Endometrial microvascular endothelial cells (primary cell): ENCODE measurements around the gene RPIA. TPM values are rescaled to one million over a fixed set of nuclear protein-coding genes. Genes with fewer than 3 reads are reported as not detected.
"Not testable (repeated sequence)": the region's sequence is repeated elsewhere in the genome, so short reads cannot be mapped to it uniquely, and the experiment has no call there.

ENCODE experiments used
- in situ Hi-C: cut with HindIII; loops from 2 replicates; pipeline ENCODE4 v1.10.0; 2017; ENCODE audit warnings: low sequenced_read_pairs, low pct_unique_long_range_greater_than_20kb; ENCODE audit errors: inconsistent ontology term
- total RNA-seq: library from RNA; depleted of rRNA; stranded (reverse); fragments of >200 nt; gene quantifications from one replicate; pipeline ENCODE4 v1.2.3, GENCODE V29; 2015; ENCODE audit errors: inconsistent ontology term

RPIA gene
- total RNA-seq, 1 donor from 2014 or later, result 10.8 TPM

DNA sequence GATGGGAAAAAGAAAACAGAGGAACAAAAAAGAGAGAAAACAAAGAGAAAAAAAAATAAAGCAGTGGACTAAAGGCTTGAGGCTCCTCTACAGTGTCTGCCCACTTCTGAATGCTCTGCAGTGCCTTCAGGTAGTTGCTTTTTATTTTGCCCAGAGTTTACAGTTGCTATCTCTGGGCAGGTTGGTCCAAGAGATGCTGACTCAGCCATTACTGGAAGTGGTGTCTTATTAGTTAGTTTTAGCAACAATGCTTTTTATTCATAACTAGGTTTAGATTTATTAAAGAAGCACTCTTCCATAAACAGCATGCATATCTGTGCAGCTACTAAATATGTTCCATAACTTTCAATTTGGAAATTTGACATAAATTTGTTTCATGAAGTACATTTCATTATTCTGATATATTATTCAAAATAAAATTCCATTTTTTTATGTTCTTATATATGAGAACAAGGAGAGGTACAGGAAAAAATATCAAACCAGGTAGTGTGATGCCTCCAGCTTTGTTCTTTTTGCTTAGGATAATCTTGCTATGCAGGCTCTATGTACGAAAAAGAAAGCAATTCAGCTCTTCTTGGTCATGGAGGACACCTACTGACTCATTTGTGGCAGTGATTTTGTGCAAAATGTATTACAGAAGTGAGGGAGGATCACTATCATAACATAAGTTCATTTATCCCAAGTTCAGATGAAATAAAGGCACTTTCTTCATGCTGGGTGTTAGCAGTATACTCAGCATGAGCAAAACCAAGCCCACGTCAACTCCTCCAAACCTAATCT, 69.5 kb downstream of the RPIA start:
- in situ Hi-C loops, result no loop called here

DNA sequence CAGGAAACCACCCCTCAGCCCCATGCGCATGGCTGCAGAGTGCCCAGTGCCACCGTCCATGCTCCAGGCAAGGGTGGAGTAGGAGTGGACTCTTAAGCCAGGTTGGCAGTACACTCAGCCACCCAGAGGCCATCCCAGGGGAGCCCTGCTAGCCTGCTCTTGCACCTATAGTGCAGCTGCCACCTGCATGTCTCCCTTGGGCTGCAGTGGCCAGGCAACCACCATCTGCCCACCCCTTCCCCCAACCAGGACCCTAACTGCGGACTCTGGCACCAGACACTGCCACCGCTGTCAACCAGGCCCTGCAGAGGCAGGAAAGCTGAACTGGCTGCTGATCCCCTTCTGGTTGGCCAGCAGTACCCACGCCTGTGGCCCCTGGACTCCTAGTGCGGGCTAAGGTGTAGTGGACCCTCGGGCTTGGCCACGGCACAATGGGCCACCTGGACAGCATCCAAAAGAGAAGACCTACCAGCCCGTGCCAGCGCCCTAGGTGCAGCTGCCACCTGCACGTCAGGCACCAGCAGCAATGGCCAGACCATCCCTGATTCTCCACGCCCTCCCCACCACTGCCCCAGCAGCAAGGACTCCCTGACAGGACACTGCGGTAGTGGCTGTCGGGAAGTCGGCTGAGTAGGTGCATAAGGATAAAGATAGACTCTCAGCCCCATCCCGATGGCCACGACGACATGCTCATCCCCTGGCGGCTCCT, 72.8 kb downstream of the RPIA start:
- in situ Hi-C loops, result no loop called here

DNA sequence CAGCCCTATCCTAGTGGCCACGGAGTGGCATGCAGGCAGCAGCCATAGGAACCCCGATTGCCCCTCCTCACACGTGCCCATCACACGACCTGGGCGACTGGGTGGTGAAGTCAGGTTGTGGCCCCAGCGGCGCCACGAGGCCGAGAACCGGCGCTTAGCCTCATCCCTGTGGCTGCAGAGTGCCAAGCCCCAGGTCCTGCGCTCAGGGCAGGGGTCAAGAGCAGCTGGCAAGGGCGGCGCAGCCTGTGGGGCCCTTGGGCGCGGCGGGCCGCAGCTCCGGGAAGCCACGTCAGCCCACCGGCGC, 73.3 kb downstream of the RPIA start:
- in situ Hi-C loops, result no loop called here

DNA sequence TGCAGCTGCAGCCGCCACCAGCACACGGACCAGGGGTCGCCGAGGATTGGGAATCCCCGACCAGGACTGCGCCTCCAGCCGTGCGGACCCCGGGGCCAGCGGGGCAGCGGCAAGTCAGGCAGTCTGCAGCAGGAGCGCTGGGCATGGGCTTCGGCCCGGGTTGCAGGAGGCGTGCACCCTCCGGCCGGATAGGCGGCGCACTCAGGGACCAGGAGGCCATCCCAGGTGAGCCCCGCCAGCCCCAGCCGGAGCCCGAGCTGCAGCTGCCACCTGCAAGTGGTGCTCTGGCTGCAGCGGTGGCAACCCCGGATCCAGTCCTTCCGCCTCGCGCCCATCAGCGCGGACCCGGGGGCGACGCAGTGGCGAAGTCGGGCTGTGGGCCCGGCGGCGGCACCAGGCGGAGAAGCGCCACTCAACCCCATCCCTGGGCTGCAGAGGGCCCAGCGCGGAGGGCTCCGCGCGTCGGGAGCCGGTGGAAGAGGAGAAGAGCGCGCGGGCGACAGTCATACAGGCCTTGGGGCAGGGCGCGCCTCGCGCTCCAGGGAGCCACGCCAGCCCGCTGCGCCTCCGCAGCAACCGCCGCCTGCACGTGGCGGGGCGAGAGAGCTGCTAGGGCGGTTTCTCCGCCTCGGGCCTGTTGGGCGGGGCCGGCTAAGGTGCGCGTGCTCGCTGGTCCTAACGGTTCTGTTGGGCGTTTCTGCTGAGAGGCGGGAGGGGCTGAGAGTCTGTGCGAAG, 73.8 kb downstream of the RPIA start:
- in situ Hi-C loops, result no loop called here

DNA sequence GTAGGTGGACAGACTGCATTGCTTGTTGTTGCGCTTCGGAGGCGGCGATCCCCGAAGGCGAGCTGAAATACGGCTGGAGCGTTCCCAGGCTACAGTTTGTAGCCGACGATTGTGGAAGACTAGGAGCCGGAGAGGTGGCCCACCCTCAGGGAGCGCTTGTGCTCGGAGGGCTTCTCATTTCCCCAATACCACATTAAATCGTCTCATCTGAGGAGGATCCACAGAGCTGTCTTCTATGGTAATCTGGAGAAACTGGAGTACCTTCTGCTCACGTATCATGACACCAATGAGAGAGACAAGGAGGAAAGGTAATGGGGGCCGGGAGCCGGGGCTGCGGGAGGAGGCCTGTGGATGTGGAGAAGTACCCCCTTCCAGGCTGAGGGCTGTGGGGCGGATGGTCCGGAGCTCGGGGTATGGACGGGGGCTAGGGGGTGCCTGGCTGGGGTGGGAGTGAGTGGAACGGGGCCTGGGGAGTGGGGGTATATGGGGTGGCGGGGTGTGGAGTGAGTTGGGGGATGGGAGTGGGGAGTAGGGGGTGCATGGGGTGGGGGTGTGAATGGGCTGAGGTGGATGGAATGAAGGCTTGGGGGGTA, 74.5 kb downstream of the RPIA start:
- in situ Hi-C loops, result not testable (repeated sequence)

DNA sequence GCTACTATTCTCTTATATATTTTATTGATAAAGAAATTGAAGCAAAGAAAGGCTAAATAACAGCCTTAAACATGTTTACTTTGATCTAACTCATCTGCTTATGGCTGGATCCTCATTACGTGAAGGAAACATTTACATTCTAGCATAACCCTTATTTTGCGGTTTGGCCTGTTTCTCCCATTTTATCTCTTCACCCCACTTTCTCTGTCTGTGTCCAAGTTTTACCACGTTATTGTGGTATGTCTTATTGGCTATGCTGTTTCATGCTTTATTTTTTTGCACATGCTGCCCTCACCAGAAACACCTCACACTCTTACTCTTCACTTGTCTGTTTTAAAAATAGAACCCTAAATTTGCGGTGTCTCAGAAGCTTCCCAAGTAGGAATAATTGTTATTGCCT, 78.5 kb downstream of the RPIA start:
- in situ Hi-C loops, result no loop called here

DNA sequence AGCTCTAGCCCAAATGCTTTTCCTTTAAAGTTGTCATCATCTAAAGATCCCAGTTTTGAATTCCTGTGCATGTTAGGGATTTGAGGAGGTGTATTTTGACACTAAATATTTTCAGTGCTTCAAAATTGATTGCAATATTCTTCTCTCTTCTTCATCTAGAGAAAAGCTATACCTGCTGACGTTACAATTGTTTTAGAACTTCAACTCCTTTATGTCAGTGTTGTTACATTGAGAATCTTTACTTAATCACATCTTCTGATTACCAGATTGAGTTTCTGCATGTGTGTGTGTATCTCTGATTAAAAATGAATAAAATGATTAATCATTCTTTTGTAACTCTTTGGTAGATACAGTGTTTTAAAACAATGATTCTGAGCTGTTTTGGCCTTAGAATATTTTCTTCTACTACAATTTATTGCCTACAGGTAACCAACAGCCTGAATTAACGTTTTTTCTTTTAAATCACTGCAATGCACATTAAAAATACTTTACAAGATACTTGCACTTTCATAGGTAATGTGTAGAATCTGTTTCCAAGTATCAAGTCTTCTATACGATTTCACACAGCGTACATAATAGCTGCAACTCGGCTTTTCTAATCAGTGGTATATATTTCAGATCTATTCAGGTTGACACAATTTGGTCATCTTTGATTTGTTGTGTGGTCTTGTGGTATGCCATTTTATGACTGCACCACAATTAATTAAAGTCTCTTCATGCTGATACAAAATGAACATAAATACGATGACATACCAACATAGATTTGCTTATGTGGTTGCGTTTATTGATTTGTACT, 82.0 kb downstream of the RPIA start:
- in situ Hi-C loops, result not testable (repeated sequence)

DNA sequence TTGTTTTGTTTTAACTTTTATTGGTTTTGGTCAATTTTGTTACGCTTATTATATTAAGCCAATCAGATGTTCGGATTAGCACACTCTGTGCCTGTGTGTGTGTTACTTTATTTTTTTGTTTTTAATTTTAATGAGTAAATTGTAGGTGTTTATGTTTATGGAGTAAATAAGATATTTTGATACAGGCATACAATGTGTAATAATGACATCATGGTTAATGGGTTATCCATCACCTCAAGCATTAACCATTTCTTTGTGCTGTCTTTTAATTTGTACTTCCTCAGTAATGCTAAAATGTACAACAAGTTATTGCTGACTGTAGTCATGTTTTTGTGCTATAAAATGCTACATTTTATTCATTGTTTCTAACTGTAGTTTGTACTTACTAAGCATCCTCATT, 97.7 kb downstream of the RPIA start:
- in situ Hi-C loops, result not testable (repeated sequence)

DNA sequence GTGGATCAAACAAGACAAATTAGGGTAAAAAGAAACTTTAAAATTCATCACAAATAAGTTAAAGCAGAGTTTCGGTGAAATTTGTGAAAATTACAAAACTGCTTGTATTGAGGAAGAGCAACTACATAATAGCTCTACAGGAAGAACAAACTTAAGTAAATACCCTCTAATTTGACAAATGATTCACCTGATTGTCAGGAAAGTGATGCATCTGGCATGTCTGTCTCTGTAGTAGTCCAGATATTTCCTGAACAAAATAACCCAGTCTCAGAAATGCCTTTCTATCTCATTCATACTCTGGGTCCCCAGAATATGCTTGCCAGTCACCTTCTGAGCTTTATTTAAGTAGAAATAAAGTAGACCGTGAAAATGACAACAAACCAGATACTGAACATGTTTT, 104.5 kb downstream of the RPIA start:
- in situ Hi-C loops, result not testable (repeated sequence)

DNA sequence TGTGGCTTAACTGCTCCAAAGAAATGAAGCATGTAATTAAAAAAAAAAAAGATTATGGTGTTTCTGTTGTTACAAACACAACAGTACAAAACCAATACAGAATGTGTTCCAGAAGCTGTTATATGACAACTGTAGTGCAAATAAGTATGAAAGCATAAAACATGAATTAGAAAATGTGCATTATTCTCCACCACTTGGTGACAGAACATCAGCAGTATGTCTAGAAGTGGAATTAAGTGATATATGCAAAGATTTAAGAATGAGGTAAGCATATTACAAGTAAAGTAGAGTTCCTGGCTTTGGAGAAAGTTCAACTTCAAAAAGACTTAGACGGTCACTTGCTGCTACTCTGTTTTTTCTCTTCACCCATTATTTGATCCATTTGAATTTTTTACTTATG, 105.0 kb downstream of the RPIA start:
- in situ Hi-C loops, result not testable (repeated sequence)

DNA sequence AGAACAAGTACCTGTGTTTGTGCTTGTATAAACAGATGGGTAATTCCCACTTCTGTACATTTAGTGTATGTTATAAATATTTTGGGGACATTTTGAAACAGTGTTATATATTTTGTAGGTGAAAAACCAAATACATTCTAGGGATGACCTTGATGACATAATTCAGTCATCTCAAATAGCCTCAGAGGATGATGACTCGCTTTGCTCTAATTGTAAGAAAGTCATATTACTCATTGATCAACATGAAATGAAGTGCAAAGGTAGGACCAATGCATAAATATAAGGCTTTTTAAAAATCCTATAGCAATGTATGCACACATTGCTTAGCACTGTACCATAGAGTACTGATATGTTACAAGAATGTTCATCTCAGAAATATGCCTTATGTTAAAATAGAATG, 105.7 kb downstream of the RPIA start:
- in situ Hi-C loops, result not testable (repeated sequence)

Other genes with a start within 250 kb of the RPIA start
- not detected for gene FOXI3, start 239.0 kb upstream of the RPIA start, total RNA-seq
- gene EIF2AK3, start 64.2 kb upstream of the RPIA start, total RNA-seq, result 11.1 TPM